H9 (cell line): ENCODE measurements around the gene SLC25A31. TPM values are rescaled to one million over a fixed set of nuclear protein-coding genes. Genes with fewer than 3 reads are reported as not detected.

Experiments
- DNase-seq: peaks from one replicate; pipeline ENCODE4 v3.0.0-alpha.2; 2017
- H2AFZ ChIP-seq: one replicate; pipeline ENCODE4 v1.6.1; 2013; ENCODE audit warnings: mild to moderate bottlenecking, low read length, control low read depth, moderate library complexity
- H2AK5ac ChIP-seq: 2 replicates; pipeline ENCODE4 v1.6.1; 2013; ENCODE audit warnings: low read length, control low read depth, mixed read lengths; ENCODE audit not compliant: insufficient read length
- H2BK120ac ChIP-seq: one replicate; pipeline ENCODE4 v1.6.1; 2013; ENCODE audit warnings: low read depth, mild to moderate bottlenecking, low read length, control low read depth, inconsistent platforms; ENCODE audit not compliant: poor library complexity, severe bottlenecking
- H2BK12ac ChIP-seq: 2 replicates; pipeline ENCODE4 v1.6.1; 2013; ENCODE audit warnings: low read length, control low read depth, mixed read lengths, low read depth; ENCODE audit not compliant: insufficient read length
- H2BK15ac ChIP-seq: 2 replicates; pipeline ENCODE4 v1.6.1; 2013; ENCODE audit warnings: low read depth, low read length, control low read depth
- H2BK20ac ChIP-seq: one replicate; pipeline ENCODE4 v1.6.1; 2013; ENCODE audit warnings: low read depth, mild to moderate bottlenecking, low read length, control low read depth, inconsistent platforms; ENCODE audit not compliant: poor library complexity, severe bottlenecking
- H2BK5ac ChIP-seq: 2 replicates; pipeline ENCODE4 v1.6.1; 2013; ENCODE audit warnings: low read length, control low read depth, mixed read lengths; ENCODE audit not compliant: insufficient read length
- H3K14ac ChIP-seq: 2 replicates; pipeline ENCODE4 v1.6.1; 2013; ENCODE audit warnings: low read length, control low read depth; ENCODE audit not compliant: insufficient read depth
- H3K18ac ChIP-seq: 2 replicates; pipeline ENCODE4 v1.6.1; 2013; ENCODE audit warnings: low read depth, mild to moderate bottlenecking, mixed read lengths, low read length, control low read depth; ENCODE audit not compliant: insufficient read length
- H3K23ac ChIP-seq: 2 replicates; pipeline ENCODE4 v1.6.1; 2013; ENCODE audit warnings: low read length, control low read depth, mixed read lengths, low read depth; ENCODE audit not compliant: insufficient read length
- H3K23me2 ChIP-seq: 2 replicates; pipeline ENCODE4 v1.6.1; 2013; ENCODE audit warnings: low read depth, mild to moderate bottlenecking, mixed read lengths, low read length, control low read depth; ENCODE audit not compliant: insufficient read length, poor library complexity, severe bottlenecking
- H3K27ac ChIP-seq: 2 replicates; pipeline ENCODE4 v1.5.1; 2013; ENCODE audit warnings: low read length, control low read depth, mixed read lengths, low read depth; ENCODE audit not compliant: insufficient read length
- H3K27me3 ChIP-seq: 2 replicates; pipeline ENCODE4 v1.6.1; 2013; ENCODE audit warnings: low read length, control low read depth, inconsistent platforms; ENCODE audit not compliant: insufficient read depth
- H3K4ac ChIP-seq: 2 replicates; pipeline ENCODE4 v1.6.1; 2013; ENCODE audit warnings: low read depth, mild to moderate bottlenecking, control low read depth, inconsistent platforms, low read length, moderate library complexity
- H3K4me1 ChIP-seq: 2 replicates; pipeline ENCODE4 v1.6.1; 2013; ENCODE audit warnings: low read length, control low read depth, inconsistent platforms; ENCODE audit not compliant: insufficient read depth
- H3K4me2 ChIP-seq: 2 replicates; pipeline ENCODE4 v1.6.1; 2013; ENCODE audit warnings: low read length, control low read depth, mixed read lengths; ENCODE audit not compliant: insufficient read length, insufficient read depth
- H3K56ac ChIP-seq: 2 replicates; pipeline ENCODE4 v1.6.1; 2013; ENCODE audit warnings: low read depth, mild to moderate bottlenecking, mixed read lengths, low read length, control low read depth; ENCODE audit not compliant: insufficient read length
- H3K79me1 ChIP-seq: 2 replicates; pipeline ENCODE4 v1.6.1; 2013; ENCODE audit warnings: low read depth, mild to moderate bottlenecking, moderate library complexity, low read length, control low read depth, inconsistent platforms; ENCODE audit not compliant: insufficient read depth, poor library complexity, severe bottlenecking
- H3K79me2 ChIP-seq: 2 replicates; pipeline ENCODE4 v1.6.1; 2013; ENCODE audit warnings: low read length, control low read depth, inconsistent platforms; ENCODE audit not compliant: insufficient read depth
- H3K9ac ChIP-seq: 2 replicates; pipeline ENCODE4 v1.6.1; 2013; ENCODE audit warnings: low read length, control low read depth, mixed read lengths; ENCODE audit not compliant: insufficient read length; ENCODE audit errors: extremely low read depth
- H3K9me3 ChIP-seq: one replicate; pipeline ENCODE4 v1.6.1; 2013; ENCODE audit warnings: low read depth, low read length, inconsistent platforms; ENCODE audit not compliant: control insufficient read depth
- H3T11ph ChIP-seq: one replicate; pipeline ENCODE4 v1.6.1; 2013; ENCODE audit warnings: mild to moderate bottlenecking, low read length, control low read depth, inconsistent platforms
- H4K20me1 ChIP-seq: one replicate; pipeline ENCODE4 v1.6.1; 2013; ENCODE audit not compliant: control insufficient read depth, insufficient read length, insufficient read depth
- H4K5ac ChIP-seq: 2 replicates; pipeline ENCODE4 v1.6.1; 2013; ENCODE audit warnings: low read depth, mild to moderate bottlenecking, mixed read lengths, low read length, control low read depth; ENCODE audit not compliant: insufficient read length
- H4K8ac ChIP-seq: replicated peaks from 2 replicates; pipeline ENCODE4 v1.6.1; 2013; ENCODE audit warnings: low read length, control low read depth, mixed read lengths, low read depth; ENCODE audit not compliant: insufficient read length
- H4K91ac ChIP-seq: 2 replicates; pipeline ENCODE4 v1.6.1; 2013; ENCODE audit warnings: low read depth, mild to moderate bottlenecking, moderate library complexity, mixed read lengths, low read length, control low read depth; ENCODE audit not compliant: insufficient read length
- H3K27ac Mint-ChIP-seq, 3 experiments: 2 replicates in 2 of 3; 3 replicates in 1 of 3; pipeline ENCODE4 v1.8.0; 2020 to 2021; ENCODE audit warnings: mixed read lengths in 3 of 3, mild to moderate bottlenecking in 1 of 3, moderate library complexity in 1 of 3
- H3K27me3 Mint-ChIP-seq: 2 replicates; pipeline ENCODE4 v1.8.0; 2021; ENCODE audit warnings: low read depth, mild to moderate bottlenecking, moderate library complexity, mixed read lengths
- H3K36me3 Mint-ChIP-seq, 3 experiments: 2 replicates in 2 of 3; 3 replicates in 1 of 3; pipeline ENCODE4 v1.8.0; 2020 to 2021; ENCODE audit warnings: low read depth in 3 of 3, mixed read lengths in 3 of 3; ENCODE audit not compliant: insufficient read depth in 1 of 3
- H3K4me1 Mint-ChIP-seq, 2 experiments: 2 replicates each; pipeline ENCODE4 v1.8.0; 2020; ENCODE audit warnings: mixed read lengths in 2 of 2
- H3K4me3 Mint-ChIP-seq, 2 experiments: 2 replicates in 1 of 2; 3 replicates in 1 of 2; pipeline ENCODE4 v1.8.0; 2020 to 2021; ENCODE audit warnings: mild to moderate bottlenecking in 2 of 2, mixed read lengths in 2 of 2, moderate library complexity in 1 of 2
- H3K9me3 Mint-ChIP-seq, 2 experiments: 2 replicates in 1 of 2; 3 replicates in 1 of 2; pipeline ENCODE4 v1.8.0; 2020; ENCODE audit warnings: mild to moderate bottlenecking in 2 of 2, mixed read lengths in 2 of 2, moderate library complexity in 1 of 2
- CTCF ChIP-seq: fragments of 200-600 bp; sonication (generic); conservative IDR thresholded peaks from 3 replicates; pipeline ENCODE4 v1.8.0; 2021; ENCODE audit warnings: antibody characterized with exemption, mild to moderate bottlenecking
- WGBS: extraction: QIAGEN DNeasy Blood & Tissue Kit; methylation state at CpG from one replicate; pipeline ENCODE4 v1.1.7; 2013; ENCODE audit warnings: missing lambda C conversion rate, low lambda C conversion rate, mixed read lengths; ENCODE audit not compliant: insufficient read length; ENCODE audit errors: extremely low coverage; 5-methylcytosine and 5-hydroxymethylcytosine counted together
- total RNA-seq: library from RNA; stranded (reverse); gene quantifications from 2 replicates; pipeline ENCODE4 v1.2.1, GENCODE V29; 2021

Gene SLC25A31
- total RNA-seq, 1 experiment from 2014 or later, result not detected

- no peak overlapping the region for H2BK15ac ChIP-seq
- no peak overlapping the region for H2BK12ac ChIP-seq
- peaks cover 7% of the 10 kb centered on the region; the same call in 1 of the 2 replicates for H3K27me3 ChIP-seq
- no peak for TF ChIP-seq CTCF
- no peak overlapping the region for H2AK5ac ChIP-seq
- peak overlapping the region; percentile 52 for H3K18ac ChIP-seq
- no peak overlapping the region; the same call in 1 of the 2 replicates for H3K14ac ChIP-seq
- H4K20me1 ChIP-seq, result no peaks in the 10 kb centered on the region
- H3K56ac ChIP-seq, result no peak overlapping the region
- no peak overlapping the region for H3K23ac ChIP-seq
- peak overlapping the region; percentile 65 for H2AFZ ChIP-seq
- H3K9ac ChIP-seq, result peak overlapping the region; percentile 41
- WGBS, result no CpG with 5 or more reads among the region's 25 CpGs
- H3K79me2 ChIP-seq, result no peaks in the 10 kb centered on the region
- H4K5ac ChIP-seq, result no peak overlapping the region
- H3K79me1 ChIP-seq, result no peaks in the 10 kb centered on the region
- no peak overlapping the region for H2BK120ac ChIP-seq
- no peak overlapping the region for H4K91ac ChIP-seq
- H3K27ac Mint-ChIP-seq, result peak overlapping the region in 2 of 3 experiments; percentile 4 to 81; a peak in 2 of 7 replicates
- H3K27ac ChIP-seq, result no peak overlapping the region
- no peak overlapping the region for H3K4ac ChIP-seq
- H3T11ph ChIP-seq, result no peak overlapping the region
- H3K36me3 Mint-ChIP-seq, result peaks cover 0 to 6% (median 0%) of the 10 kb centered on the region in 3 experiments; a peak in 4 of 7 replicates
- H2BK20ac ChIP-seq, result no peak overlapping the region
- H3K4me2 ChIP-seq, result peak overlapping the region; percentile 89
- peaks cover 0 to 6% of the 10 kb centered on the region in 2 experiments; a peak in 2 of 5 replicates for H3K9me3 Mint-ChIP-seq
- peaks cover 10% of the 10 kb centered on the region for H3K23me2 ChIP-seq
- H3K4me1 ChIP-seq, result no peaks in the 10 kb centered on the region; the same call in 1 of the 2 replicates
- DNase-seq, result peak; percentile 64
- peaks cover 43% of the 10 kb centered on the region for H3K27me3 Mint-ChIP-seq
- peaks cover 16% of the 10 kb centered on the region in 2 experiments for H3K4me1 Mint-ChIP-seq
- H3K9me3 ChIP-seq, result no peaks in the 10 kb centered on the region
- no peak overlapping the region for H4K8ac ChIP-seq
- H3K4me3 Mint-ChIP-seq, result peak overlapping the region; percentile 78 to 92
- H2BK5ac ChIP-seq, result no peak overlapping the region
Observed at GRCh38 chr4:127783026-127783769, 53.0 kb downstream of the SLC25A31 start.
